Measurements from ENCODE around the gene HSD3B2.

DNA sequence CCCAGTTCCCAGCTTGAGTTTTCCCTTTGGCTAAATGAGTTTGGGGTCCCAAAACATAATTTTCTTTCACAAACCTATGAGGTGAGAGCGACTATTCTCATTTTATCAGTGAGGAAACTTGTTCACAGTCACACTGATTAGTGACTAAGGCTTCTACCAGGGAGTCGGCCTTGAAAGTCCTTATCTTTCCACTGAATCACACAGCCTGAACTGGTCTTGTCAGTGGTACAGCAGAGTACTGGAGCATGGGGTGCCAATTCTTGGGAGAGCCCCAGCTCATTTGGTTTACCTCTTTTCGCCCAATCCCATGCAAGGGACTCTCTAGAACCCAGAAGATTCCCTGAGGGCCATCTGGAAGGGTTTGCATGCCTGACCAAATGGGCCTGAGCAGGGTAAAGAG lies 16.9 kb downstream of the HSD3B2 start:
- TF ChIP-seq, protein P1, sequence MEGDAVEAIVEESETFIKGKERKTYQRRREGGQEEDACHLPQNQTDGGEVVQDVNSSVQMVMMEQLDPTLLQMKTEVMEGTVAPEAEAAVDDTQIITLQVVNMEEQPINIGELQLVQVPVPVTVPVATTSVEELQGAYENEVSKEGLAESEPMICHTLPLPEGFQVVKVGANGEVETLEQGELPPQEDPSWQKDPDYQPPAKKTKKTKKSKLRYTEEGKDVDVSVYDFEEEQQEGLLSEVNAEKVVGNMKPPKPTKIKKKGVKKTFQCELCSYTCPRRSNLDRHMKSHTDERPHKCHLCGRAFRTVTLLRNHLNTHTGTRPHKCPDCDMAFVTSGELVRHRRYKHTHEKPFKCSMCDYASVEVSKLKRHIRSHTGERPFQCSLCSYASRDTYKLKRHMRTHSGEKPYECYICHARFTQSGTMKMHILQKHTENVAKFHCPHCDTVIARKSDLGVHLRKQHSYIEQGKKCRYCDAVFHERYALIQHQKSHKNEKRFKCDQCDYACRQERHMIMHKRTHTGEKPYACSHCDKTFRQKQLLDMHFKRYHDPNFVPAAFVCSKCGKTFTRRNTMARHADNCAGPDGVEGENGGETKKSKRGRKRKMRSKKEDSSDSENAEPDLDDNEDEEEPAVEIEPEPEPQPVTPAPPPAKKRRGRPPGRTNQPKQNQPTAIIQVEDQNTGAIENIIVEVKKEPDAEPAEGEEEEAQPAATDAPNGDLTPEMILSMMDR (conservative IDR thresholded peaks at IDR 0.05; ENCODE audit: low read depth, low read length) = no peak
- no peak for TF ChIP-seq EZH2 (IDR thresholded peaks at IDR 0.05; ENCODE audit: borderline replicate concordance, low read depth, low read length, poor library complexity, severe bottlenecking)
